OCI-LY3 (cell line): ENCODE results near the gene TAF5.

ENCODE experiments used
- EZH2phosphoT487 ChIP-seq: fragments of 200-600 bp; shearing (Covaris generic); IDR thresholded peaks from 2 replicates; pipeline ENCODE4 v1.6.1; 2018; ENCODE audit warnings: antibody characterized with exemption, mixed run types, low read depth
- TF ChIP-seq, protein P1 (sequence below): fragments of 200-600, 300-600 bp; sonication (generic); IDR thresholded peaks from 2 replicates; pipeline ENCODE4 v1.5.1; 2014; ENCODE audit warnings: antibody characterized with exemption, low read length, low read depth

DNA sequence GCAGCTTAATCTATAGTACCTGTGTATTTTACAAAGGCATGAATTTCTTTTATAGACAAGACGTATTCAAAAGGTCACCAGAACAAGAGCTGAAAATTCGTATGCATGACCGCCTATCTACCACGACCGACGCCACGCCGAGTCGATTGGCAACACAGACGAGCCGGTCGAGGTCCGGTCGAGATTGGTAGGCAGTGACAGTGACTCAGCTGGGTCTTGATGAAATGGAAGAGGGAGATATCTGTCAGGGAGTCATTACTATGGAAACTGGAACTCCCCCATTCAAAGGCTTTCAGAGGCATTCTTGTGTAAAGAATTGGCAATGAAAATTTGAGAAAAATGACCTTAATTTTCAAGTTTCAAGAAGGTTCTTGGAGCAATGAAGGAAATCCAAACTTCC is 26.4 kb downstream of the TAF5 start:
- TF ChIP-seq, protein P1, sequence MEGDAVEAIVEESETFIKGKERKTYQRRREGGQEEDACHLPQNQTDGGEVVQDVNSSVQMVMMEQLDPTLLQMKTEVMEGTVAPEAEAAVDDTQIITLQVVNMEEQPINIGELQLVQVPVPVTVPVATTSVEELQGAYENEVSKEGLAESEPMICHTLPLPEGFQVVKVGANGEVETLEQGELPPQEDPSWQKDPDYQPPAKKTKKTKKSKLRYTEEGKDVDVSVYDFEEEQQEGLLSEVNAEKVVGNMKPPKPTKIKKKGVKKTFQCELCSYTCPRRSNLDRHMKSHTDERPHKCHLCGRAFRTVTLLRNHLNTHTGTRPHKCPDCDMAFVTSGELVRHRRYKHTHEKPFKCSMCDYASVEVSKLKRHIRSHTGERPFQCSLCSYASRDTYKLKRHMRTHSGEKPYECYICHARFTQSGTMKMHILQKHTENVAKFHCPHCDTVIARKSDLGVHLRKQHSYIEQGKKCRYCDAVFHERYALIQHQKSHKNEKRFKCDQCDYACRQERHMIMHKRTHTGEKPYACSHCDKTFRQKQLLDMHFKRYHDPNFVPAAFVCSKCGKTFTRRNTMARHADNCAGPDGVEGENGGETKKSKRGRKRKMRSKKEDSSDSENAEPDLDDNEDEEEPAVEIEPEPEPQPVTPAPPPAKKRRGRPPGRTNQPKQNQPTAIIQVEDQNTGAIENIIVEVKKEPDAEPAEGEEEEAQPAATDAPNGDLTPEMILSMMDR: no peak
- TF ChIP-seq EZH2phosphoT487: no peak
